GM12878 (cell line): ENCODE data around the gene SYDE2.

Experiments used
- E2F8 ChIP-seq: fragments of 450-650 bp; IDR thresholded peaks from 2 replicates; pipeline ENCODE4 v1.6.1; 2018; ENCODE audit warnings: mild to moderate bottlenecking, low read depth, moderate library complexity; ENCODE audit not compliant: partially characterized antibody
- SREBF2 ChIP-seq: IDR thresholded peaks from 2 replicates; pipeline ENCODE4 v1.6.1; 2012; ENCODE audit warnings: mild to moderate bottlenecking, low read length
- SUZ12 ChIP-seq: fragments of 200-600 bp; sonication (generic); IDR thresholded peaks from one replicate; pipeline ENCODE4 v1.6.1; 2018; ENCODE audit warnings: antibody characterized with exemption, mild to moderate bottlenecking; ENCODE audit not compliant: unreplicated experiment

GRCh38 chr1:85244271-85245061 is 43.6 kb upstream of the SYDE2 start:
- TF ChIP-seq SREBF2 (no peak), E2F8 (no peak), SUZ12 (no peak)
